Activated CD8-positive, alpha-beta memory T cell treated with anti-CD3 and anti-CD28 coated beads for 1 hour (primary cell): ENCODE measurements around the gene ACTN2.

ENCODE experiments used
- DNase-seq, 2 donors: peaks; one replicate each; pipeline ENCODE4 v3.0.0-alpha.2; 2020; ENCODE audit warnings: low read depth in 1 of 2; ENCODE audit errors: extremely low read depth in 1 of 2

The ACTN2 gene

DNA sequence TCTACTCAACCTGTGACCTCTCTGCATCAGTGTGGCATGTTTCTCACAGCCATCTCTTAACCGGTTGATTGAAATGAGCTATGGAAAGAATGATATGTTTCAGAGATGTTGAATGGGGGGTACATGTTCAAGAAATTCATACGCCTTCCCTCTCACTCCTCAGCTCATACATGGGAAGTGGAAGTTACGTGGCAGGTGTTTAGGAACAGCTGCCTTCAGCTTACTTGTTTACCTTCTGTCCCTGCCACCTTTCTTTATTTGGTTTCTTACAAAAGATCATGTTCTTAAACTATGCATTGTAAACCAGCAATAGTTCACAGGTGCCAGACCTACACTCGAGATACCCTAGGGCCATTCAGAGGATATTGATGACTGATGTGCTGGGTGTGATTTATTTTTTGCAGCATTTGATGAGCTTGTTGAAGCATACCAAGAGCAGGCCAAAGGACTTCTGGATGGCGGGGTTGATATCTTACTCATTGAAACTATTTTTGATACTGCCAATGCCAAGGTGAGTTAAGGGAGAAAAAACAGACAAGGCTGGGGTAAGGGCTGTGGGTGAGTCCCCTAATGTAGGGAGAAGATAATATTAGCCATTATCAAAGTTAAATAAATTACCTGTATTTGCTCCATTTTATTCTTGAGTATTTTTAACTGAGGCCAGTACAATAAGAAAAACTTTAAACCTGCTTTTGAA, 126.2 kb downstream of the ACTN2 start:
- DNase-seq, result no peak
